ENCODE results near the gene CD19.

The CD19 gene

DNA sequence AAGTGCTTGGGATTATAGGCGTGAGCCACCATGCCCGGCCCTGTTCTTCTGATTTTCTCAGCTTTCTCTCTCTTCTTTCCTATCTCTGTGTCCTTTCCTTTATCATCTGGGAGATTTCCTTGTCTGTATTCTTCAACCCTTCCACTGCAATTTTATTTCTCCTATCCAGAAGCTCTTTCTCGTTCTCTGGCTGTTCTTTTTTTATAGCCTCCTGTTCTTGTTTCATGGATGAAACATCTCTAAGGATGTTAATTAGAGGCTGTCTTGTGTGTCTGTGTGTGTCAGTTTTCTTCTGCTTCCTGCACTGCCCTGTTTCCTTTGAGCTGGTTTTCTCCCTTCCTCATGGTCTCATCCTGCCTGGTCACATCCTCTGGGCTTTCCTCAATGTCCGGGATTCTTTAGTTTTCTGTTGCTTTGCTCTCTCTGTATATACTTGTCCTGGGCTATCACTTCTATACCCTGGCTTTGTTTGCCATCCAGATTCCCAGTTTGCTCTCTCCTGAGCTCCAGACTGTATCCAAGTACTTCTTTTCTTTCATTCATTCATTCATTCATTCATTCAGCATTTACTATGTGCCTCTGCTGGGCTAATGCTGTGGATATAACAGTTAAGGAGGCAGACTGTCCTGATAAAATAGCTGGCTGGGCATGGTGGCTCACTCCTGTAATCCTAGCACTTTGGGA is 55.5 kb downstream of the CD19 start:
- no peak for DNase-seq (ENCODE audit: low read depth, low spot score)
- 0 out of 2 replicates have a peak, but pooled peaks cover under 1% of the 10 kb centered on the region for H3K9me3 ChIP-seq (ENCODE audit: insufficient read depth, low read length)
- H3K4me1 ChIP-seq (ENCODE audit: insufficient read depth, insufficient read length): no peaks in the 10 kb centered on the region
- peaks cover 69% of the 10 kb centered on the region for H3K36me3 ChIP-seq (ENCODE audit: insufficient read depth, insufficient read length, low read length)
- no peaks in the 10 kb centered on the region for H3K27me3 ChIP-seq (ENCODE audit: insufficient read depth, insufficient read length)
- H3K4me3 ChIP-seq (ENCODE audit: insufficient read length, low read depth): no peak overlapping the region
- H3K9ac ChIP-seq (ENCODE audit: insufficient read length, low read depth): no peak overlapping the region
- TF ChIP-seq SUZ12 (IDR thresholded peaks at IDR 0.05; ENCODE audit: extremely low read depth, insufficient read depth, insufficient read length): no peak
- TF ChIP-seq YY1 (IDR thresholded peaks at IDR 0.05; ENCODE audit: insufficient read depth, insufficient read length): no peak
- no peak for TF ChIP-seq ZNF274 (IDR thresholded peaks at IDR 0.05; ENCODE audit: low read depth, low read length)

Measured in NT2/D1 (cell line).